T-helper 2 cell (primary cell): ENCODE data around the gene CACYBP.
A peak's percentile ranks its signal among the peaks of the same experiment; 100 is the strongest.

ENCODE experiments used
- DNase-seq, 5 experiments: peaks; one replicate each; pipeline versions ENCODE4 v3.0.0 to v3.0.0-alpha.2; 2012 to 2022
- total RNA-seq, 2 donors: gene quantifications; one replicate each; lab custom pipeline; 2026; lab: John Stamatoyannopoulos, UW

Gene CACYBP
- total RNA-seq = 60.5 to 73.5 reads per million in 2 donors

DNA sequence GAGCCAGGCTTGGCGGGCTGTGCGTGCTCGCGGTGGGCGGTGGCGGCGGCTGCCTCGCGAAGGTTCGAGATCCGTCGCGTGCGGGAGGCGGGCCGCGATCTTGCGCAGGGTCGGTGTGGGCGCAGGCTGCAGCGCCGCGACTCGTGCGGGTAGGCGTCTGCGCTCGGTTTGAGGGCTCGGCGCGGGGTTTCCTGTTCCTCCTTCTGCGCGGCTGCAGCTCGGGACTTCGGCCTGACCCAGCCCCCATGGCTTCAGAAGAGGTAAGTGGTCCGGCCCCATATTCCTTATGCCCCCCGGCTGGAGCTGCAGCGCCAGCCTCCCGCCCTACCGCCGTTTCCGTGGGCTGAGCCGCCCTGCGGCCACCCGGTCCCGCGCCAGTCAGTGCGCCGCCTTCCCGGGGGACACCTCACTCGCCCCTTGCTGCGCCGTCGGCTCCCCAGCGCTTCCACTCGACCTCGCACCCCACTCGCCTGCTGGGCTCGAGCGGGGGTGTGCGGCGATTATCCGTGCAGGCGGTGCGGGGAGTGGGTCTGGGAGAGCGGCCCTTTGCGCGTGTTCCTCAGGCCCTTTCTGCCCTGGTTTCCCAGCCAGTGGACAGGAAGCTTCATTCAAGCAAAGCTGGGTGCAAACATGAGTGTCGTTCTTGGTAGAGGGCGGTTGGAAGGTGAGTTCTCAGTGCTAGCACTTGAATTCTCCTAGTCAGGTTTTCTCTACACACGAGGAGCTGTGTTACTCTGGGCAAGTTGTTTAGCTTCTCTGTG is at the start of gene CACYBP:
CACYBP (plus strand) TSS at position 12 of the 761 bp plus-strand sequence; CDS start at position 246, 234 bp downstream.
- peak in 2 of 5 experiments; percentile 19 to 68 for DNase-seq

DNA sequence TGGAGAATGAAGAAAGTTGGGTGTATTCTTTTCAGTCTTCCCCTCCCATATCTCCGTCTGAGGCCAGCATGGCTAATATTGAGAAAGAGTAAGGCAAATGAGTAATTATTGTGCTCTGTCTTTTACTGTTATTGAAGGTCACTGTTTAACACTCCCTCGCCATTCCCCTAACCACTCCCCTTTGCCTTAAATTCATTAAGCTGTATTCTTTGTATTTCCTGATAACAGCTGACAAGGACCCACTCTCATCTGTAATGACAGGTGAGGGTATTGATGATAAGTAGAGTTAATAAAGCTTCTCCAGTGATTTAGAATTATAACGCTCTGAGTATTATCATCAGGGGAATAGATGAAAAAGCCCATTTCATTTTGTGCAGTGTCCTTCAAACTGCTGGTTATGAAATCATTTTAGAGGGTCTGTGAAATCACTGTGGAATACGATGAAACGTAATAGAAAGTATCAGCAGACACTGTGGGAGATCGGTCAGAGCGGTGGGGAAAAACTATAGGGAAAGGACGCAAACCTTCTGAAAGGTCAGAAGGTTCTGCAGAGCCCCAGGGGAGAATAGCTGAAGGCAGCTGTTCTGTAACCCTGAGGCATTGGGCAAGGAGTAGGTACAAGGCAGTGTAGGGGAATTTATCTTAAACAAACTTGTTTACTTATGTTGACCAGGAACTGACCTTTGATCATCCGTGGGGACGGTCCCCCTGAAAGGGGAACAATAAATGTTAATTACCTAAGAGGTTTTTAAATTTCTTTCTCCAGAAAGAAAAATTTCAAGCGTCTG is 46.3 kb upstream of the CACYBP start:
- DNase-seq = no peak

DNA sequence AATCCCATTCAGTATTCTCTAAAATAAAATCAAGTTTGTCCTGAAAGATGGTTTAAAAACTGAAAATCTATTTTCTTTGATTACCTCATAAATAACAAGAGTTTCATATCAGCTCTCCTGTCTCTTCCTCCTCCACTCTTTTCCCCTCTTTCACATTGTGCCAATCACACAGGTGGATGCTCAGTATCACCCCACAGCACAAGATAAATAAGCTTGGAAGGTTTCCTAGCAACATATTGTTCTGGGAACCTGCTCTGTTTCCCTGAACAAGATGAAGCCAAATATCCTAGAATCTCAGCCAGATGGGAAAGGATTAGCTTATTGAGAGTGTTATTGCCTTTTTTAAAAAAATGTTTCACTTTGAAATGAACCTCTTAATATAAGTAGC is 45.7 kb upstream of the CACYBP start:
- DNase-seq = no peak

DNA sequence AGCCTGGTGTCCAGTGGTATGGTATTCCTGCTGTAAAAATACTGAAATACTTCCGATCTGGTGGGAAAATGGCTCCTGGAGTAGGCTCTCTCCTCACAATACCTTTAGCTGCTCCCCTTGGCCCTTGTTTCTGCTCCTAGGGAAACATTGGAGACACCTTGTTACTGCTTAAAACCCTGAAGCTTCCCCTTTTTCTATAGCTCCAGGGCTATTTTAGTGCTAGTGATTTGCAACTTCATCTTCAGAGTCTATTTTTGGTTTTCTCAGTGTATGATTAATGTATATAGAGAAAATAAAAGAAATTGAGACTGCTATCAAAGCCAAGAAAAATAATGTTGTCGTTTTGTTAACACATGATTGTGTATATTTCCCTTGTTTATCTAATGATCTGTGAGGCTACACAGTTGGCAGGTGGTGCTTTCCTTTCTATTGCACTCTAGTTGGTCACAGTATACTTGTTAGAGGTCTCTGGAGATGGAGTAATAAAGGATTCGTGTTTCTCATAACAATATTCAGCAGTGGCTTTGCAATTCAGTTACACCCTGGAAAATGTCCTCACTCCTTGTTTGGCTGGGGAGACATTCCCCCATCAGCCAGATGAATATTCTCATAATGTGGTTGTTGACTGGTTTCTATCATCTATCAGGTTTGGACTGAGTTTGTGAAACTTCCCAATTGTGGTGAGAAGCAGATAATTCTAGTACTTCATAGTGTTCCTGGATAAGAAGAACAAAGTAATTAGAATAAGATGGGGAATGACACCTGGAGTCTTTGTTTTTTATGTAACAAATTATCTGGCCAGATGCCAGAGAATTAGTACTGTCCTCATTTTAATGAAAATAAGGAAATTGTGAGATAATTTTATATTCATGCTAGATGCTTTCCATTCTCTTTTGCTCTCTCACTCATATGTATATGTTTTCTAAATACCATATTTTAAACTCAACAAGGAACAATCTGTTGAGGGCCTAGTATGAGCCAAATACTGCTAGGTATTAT is 44.8 kb upstream of the CACYBP start:
- DNase-seq = no peak

GRCh38 chr1:174956086-174956485 is 43.7 kb upstream of the CACYBP start:
- no peak for DNase-seq

GRCh38 chr1:174956976-174957375 is 42.8 kb upstream of the CACYBP start:
- DNase-seq = no peak

- DNase-seq = peak in 1 of 5 experiments; percentile 16
Observed at GRCh38 chr1:174957829-174958228, 41.9 kb upstream of the CACYBP start.

DNA sequence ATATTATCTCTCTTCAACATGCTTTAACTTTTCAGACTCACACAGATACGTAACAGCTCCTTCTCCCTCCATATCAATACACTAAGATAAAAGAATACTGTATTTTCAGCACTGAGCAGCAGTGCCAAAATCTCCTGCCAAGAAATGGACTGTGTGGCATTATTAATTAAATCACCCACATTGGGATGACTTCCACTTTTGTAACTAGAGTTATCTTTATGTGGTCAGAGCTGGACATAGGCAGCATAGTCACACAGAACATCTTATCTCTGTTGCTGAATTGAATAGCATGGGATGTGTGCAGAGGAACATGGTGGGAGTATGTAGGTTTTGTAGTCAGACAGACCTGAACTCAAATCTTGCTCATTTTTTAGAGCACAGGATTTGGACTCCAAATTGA is 41.4 kb upstream of the CACYBP start:
- no peak for DNase-seq

DNA sequence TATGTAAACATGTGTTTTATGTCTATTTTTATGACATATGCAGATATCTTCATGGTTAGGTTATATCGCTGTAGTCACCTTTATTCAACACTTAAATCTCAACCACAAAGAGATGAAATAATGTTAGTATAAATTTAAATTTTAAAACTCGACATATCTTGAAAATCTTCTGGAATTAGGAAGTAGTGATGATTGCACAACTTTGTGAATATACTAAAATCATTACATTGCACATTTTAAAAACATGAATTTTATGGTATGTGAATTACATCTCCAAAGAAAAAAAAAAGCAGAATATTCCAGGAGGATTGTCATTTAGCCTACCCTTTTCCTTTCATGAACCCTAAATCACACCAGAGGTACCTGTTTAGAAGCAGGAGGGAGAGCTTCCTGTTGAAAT is 39.4 kb upstream of the CACYBP start:
- DNase-seq = no peak

GRCh38 chr1:174963529-174964125 is 36.1 kb upstream of the CACYBP start:
- DNase-seq = peak in 1 of 5 experiments; percentile 59

DNA sequence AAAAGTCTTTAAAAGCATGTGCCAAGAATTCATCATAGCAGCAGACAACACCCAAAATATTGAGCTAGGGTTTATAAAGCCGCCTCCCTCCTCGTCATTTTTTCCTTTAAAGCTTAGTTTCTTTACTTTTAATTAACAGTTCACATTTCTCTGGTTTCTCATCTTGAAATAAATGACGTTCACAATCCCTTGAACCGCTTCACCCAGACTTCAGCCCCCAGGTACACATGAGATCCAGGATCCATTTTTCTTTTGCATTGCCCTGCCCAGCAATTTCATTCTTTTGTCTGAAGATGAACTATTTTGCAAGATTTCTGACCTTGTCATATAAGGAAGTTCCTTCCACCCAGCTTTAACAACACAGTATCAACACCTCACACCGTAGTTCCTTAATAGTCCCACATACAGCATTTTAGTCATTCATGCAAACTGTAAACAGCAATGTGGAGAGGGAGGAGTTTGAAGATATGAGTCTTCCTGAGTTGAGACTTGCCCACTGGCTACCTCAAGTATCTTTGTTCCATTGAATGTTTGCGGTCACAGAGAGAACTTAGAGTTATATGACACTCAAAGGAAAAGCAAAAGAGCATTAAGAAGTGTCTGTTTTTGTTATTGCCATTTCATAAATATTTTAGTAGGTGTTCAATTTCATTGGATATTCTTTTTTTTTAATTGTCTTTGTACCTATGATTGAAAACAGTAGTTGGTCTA is 35.3 kb upstream of the CACYBP start:
- peak in 2 of 5 experiments; percentile 46 to 90 for DNase-seq

DNA sequence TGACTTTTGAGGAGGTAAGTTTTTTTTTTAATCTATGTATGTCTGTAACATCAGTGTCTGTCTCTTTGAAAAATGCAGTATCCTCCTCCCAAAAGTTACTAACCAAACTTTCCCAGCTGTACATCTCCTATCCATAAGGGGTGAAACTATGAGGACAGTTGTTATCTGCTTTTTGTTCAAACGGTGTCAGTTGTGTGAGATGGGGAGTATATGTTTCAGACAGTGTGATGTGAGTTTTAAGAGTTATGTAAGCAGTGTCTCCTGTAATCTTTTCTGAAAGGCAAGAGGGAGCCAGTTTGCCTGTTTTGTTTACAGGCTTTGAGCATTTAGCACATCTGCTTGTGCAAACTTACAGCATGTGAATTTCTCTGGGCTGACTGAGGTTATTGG is 34.8 kb upstream of the CACYBP start:
- peak in 2 of 5 experiments; percentile 35 to 57 for DNase-seq

GRCh38 chr1:174965362-174966007 is 34.3 kb upstream of the CACYBP start:
- peak in 2 of 5 experiments; percentile 20 to 24 for DNase-seq

DNA sequence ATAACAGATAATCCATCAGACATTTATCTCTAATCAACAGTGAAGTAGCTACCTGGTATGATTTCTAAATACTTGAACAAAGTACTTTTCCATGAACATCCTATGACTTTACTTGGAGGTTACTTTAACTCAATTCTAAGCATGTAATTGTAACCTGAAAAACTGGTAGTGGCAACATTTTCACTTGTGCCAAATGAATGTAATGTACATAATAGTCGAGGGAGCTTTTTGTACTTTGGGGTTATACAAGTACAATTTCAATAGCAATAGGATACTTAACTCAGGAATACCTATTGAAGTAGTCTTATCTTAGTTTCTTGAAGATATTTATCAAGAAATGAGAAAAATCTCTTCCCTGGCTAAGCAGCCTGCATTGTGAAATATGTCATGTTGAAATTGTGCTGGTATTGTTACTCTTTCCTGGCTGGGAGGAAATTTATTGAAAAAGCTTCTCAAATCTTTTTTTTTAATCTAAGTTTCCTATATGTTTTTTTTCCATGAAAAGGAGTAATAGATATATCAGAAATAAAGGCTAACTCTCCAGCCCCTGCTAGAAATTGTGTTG is 33.7 kb upstream of the CACYBP start:
- no peak for DNase-seq

GRCh38 chr1:174967845-174968705 is 31.7 kb upstream of the CACYBP start:
- DNase-seq = peak in 2 of 5 experiments; percentile 32 to 75

DNA sequence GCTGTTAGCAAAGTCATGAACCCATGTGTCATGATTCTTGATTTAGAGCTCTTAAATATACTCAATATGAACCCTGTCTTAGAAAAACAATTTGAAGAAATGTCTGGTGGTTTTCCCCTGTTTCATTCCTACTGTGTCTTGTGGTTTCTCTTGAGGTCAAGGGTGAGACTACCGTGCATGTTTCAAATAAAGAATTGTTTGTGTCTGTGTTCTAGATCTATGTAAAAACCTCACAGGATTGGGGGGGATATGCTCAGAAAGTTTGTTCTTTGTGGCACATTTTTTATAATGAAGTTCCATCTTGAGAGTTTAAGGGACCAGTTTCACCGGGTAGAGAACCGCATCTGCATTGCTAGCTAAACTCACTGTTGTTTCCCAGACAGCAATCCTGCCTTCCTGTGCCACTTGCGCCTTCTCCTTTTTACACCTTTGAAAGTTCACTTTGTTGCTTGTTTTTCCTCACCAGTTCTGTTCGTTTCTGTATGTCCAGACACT is 30.9 kb upstream of the CACYBP start:
- DNase-seq = peak in 2 of 5 experiments; percentile 80 to 93

DNA sequence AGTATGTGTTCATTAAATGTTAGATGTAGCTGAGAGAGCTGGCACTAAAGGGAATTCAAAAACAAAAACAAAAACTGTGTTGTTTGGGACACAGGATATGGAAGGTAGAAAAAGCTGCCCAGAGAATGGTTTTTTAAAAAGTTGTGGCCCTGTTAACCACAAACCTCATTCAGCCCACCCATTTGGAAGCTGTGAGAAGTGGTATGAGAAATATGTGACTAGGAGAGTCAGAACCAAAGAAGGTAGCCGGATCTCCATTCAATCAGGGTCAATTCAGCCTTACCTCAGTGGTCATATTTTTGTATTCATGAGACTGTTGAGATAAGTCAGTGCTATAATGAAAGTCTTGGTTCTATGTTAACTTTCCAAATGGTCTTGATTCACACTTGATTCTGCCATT is 29.8 kb upstream of the CACYBP start:
- peak in 2 of 5 experiments; percentile 44 to 56 for DNase-seq

GRCh38 chr1:174971466-174971865 is 28.3 kb upstream of the CACYBP start:
- no peak for DNase-seq

DNA sequence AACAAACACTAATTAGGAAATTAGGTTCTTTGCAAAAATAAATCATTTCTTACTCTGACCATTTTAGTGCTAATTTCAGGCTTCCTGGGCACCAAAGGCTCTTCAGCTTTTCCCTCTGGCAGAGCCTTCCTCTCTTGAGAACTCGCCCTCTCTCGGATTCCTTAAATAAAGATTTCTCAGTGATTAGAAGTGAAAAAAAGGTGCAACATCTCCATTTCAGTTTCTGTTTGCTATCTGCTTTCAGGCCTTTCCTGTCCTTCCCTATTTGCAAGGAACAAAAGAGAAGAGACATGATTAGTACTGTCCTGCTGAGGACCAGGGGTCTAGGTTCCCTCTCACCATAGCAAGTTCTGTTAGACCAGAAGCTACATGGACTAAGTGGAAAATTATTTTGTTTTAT is 27.8 kb upstream of the CACYBP start:
- no peak for DNase-seq
